HG03135 (cell line): ENCODE data around the gene ZNF727.
"Not testable (repeated sequence)": the region's sequence is repeated elsewhere in the genome, so short reads cannot be mapped to it uniquely, and the experiment has no call there.

Experiments
- ATAC-seq: cut with Tn5 transposase; IDR thresholded peaks from one replicate; pipeline ENCODE4 v1.9.1; 2021; ENCODE audit warnings: mild to moderate bottlenecking, moderate library complexity; ENCODE audit not compliant: unreplicated experiment

The ZNF727 gene

GRCh38 chr7:64045301-64046040 lies at the start of gene ZNF727:
TSS of gene ZNF727 (plus strand) at chr7:64045434. CDS start at chr7:64045622, 188 bp downstream.
- ATAC-seq = no peak

GRCh38 chr7:63998549-63998948 lies 46.7 kb upstream of the ZNF727 start, which contains the start of gene ZNF722:
TSS of gene ZNF722 (plus strand) at chr7:63998849. CDS start at chr7:63998962, 113 bp downstream.
- no peak for ATAC-seq

- ATAC-seq = not testable (repeated sequence)
Observed at GRCh38 chr7:64015496-64015895, 29.7 kb upstream of the ZNF727 start.

- ATAC-seq = no peak
Observed at GRCh38 chr7:64035388-64035787, 9.8 kb upstream of the ZNF727 start.

GRCh38 chr7:64037095-64037494 lies 8.1 kb upstream of the ZNF727 start:
- ATAC-seq = no peak

- ATAC-seq = no peak
Observed at GRCh38 chr7:64046041-64046389, 781 bp downstream of the ZNF727 start.

- not testable (repeated sequence) for ATAC-seq
Observed at GRCh38 chr7:64077837-64078698, 32.8 kb downstream of the ZNF727 start.

GRCh38 chr7:64078699-64078994 lies 33.4 kb downstream of the ZNF727 start:
- no peak for ATAC-seq

- ATAC-seq = no peak
Observed at GRCh38 chr7:64087501-64087900, 42.3 kb downstream of the ZNF727 start.

- ATAC-seq = not testable (repeated sequence)
Observed at GRCh38 chr7:64088863-64089262, 43.6 kb downstream of the ZNF727 start.
